Heart left ventricle (tissue), 16 donors: ENCODE data around the gene TMEM273. TPM values are rescaled to one million over a fixed set of nuclear protein-coding genes. Genes with fewer than 3 reads are reported as not detected.

Source experiments
- ATAC-seq, 4 donors: fragments of 200-7000 bp; cut with Tn5 transposase; one replicate each; pipeline ENCODE4 v1.9.1; 2020 to 2022; ENCODE audit warnings: moderate library complexity in 4 of 4, mild to moderate bottlenecking in 3 of 4, moderate number of reproducible peaks in 1 of 4
- DNase-seq, 5 donors: peaks; one replicate each; pipeline ENCODE4 v3.0.0-alpha.2; 2020
- H3K27ac ChIP-seq, 12 donors: fragments of 200-600 bp; sonication (generic) in 4 of 12; one replicate each; pipeline versions ENCODE4 v1.5.0 to v1.8.0; 2016 to 2022; ENCODE audit warnings: mild to moderate bottlenecking in 2 of 12
- H3K27me3 ChIP-seq, 9 donors: fragments of 200-600 bp; sonication (generic) in 2 of 9; one replicate each; pipeline versions ENCODE4 v1.5.1 to v1.8.0; 2016 to 2022; ENCODE audit warnings: mild to moderate bottlenecking in 3 of 9
- H3K36me3 ChIP-seq, 9 donors: fragments of 200-600 bp; sonication (generic) in 2 of 9; one replicate each; pipeline versions ENCODE4 v1.5.0 to v1.8.0; 2018 to 2022; ENCODE audit warnings: mild to moderate bottlenecking in 2 of 9
- H3K4me1 ChIP-seq, 12 donors: fragments of 200-600 bp; sonication (generic) in 4 of 12; one replicate each; pipeline versions ENCODE4 v1.5.0 to v1.8.0; 2016 to 2022; ENCODE audit warnings: mild to moderate bottlenecking in 3 of 12
- H3K4me3 ChIP-seq, 12 donors: fragments of 200-600 bp; sonication (generic) in 4 of 12; one replicate each; pipeline versions ENCODE4 v1.5.0 to v1.8.0; 2017 to 2022; ENCODE audit warnings: mild to moderate bottlenecking in 9 of 12, moderate library complexity in 4 of 12
- H3K9me3 ChIP-seq, 12 donors: fragments of 200-600 bp; sonication (generic) in 4 of 12; one replicate each; pipeline versions ENCODE4 v1.5.0 to v1.8.0; 2016 to 2022; ENCODE audit warnings: mild to moderate bottlenecking in 1 of 12
- POLR2A ChIP-seq, 2 donors: fragments of 450-650 bp; IDR thresholded peaks; one replicate each; pipeline ENCODE4 v1.6.1; 2017; ENCODE audit warnings: antibody characterized with exemption in 2 of 2, mild to moderate bottlenecking in 2 of 2, moderate library complexity in 2 of 2
- WGBS, 4 donors: extraction: QIAGEN DNeasy Blood & Tissue Kit in 2 of 4; methylation state at CpG; one replicate each; pipeline versions ENCODE4 v1.1.5 to v1.1.7; 2013 to 2018; 5-methylcytosine and 5-hydroxymethylcytosine counted together
- intact Hi-C, 10 donors: fragments of 100-400 bp; cut with DNase I; formaldehyde crosslinking; loops; one replicate each; pipeline versions ENCODE4 v1.11.1 to v1.14.2; 2022
- polyA plus RNA-seq, 2 donors: library from polyadenylated mRNA; stranded (reverse); fragments of 200-250 nt; gene quantifications; one replicate each; pipeline ENCODE4 v1.2.3, GENCODE V29; 2013
- total RNA-seq, 9 donors: library from RNA; depleted of rRNA in 2 of 9; stranded (reverse); fragments of >200 nt in 2 of 9; fragmentation: NEBNext Ultra II Directional in 3 of 9; extraction: Animal tissue kit (Norgen Biotek cat#: 25700) in 3 of 9; gene quantifications; one replicate each; pipeline versions ENCODE4 v1.1.0 to v1.2.4, GENCODE V29; 2016 to 2023
- TF ChIP-seq, protein P1 (sequence below), 12 donors: fragments of 200-600 bp; sonication (generic) in 4 of 12; IDR thresholded peaks; one replicate each; pipeline versions ENCODE4 v1.5.0 to v1.8.0; 2018 to 2022; ENCODE audit warnings: antibody characterized with exemption in 12 of 12, mild to moderate bottlenecking in 5 of 12
- donor health status: ischemic (EF 13 %, LVEDD 7.1; RV severe dilation, severe dysfunction).
- donor health status: healthy with polysubstance abuse.
- donor health status: DM: no; HTN: yes; CAD: no.
- donor health status: DM: no; HTN: no; CAD: no.
- donor health status: ischemic (EF 25% LVEDD 6.9; RV normal size, moderate dysfunction).
- donor health status: ischemic (EF 25% LVEDD 5.7; RV mildly dilated, moderate dysfunction).
- donor health status: healthy.
- donor health status: DM: yes; HTN: yes; CAD: no.
- donor health status: ischemic (EF 35%, LVEDD 5.7; RV mildly dilated, moderate dysfunction).
- donor health status: nonischemic (EF 11% LVEDD 7.7; RV severe dilation, severe dysfunction).
- donor health status: DM: yes; HTN: yes; CAD: no.
- donor health status: PGD.
- donor health status: ischemic (EF 29% LVEDD 5.4; RV normal size, mild dysfunction).
- donor health status: nonischemic (EF 23%, LVEDD 6.1; RV moderate dilation, normal function).

The TMEM273 gene
- total and polyA plus RNA-seq, 11 donors, result 7.9 to 38.7 (median 16.9) TPM

DNA sequence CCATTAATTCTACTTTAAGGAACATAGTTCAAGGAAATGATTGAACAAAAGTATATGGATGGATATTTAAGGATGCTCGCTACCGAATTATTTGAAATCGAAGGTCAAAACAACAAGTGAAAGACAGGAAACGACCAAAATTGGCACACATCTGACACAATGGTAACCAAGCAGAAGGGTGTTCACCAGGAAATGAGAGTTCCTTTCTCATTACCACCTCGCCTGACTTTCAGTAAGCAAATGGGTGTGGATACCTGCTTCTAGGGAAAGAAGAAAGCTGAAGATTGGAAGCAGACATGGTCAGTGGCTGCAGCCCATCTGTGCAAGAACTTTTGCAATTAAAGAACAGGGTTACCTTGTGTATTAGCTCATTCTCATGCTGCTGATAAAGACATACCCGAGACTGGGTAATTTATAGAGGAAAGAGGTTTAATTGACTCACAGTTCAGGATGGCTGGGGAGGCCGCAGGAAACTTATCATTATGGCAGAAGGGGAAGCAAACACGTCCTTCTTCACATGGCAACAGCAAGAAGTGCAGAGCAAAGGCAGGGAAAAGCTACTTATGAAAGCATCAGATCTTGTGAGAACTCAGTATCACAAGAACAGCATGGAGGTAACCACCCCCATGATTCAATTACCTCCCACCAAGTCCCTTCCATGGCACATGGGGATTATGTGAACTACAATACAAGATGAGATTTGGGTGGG is 6.2 kb upstream of the TMEM273 start:
- Histone ChIP-seq H3K27me3 (no peaks in the 10 kb centered on the region), H3K4me3 (no peak overlapping the region), H3K27ac (peak overlapping the region in 9 of 12 donors; percentile 26 to 62 (median 54)), H3K36me3 (no peaks in the 10 kb centered on the region), H3K9me3 (no peaks in the 10 kb centered on the region), H3K4me1 (peaks cover 0 to 33% (median 15%) of the 10 kb centered on the region in 12 donors)
- intact Hi-C loops, result no loop called here
- 57 to 70% (median 60%) methylated on average over 8 of the region's 8 CpGs for WGBS, 4 donors
- peak in 2 of 4 donors; percentile 42 to 73 for ATAC-seq
- no peak for TF ChIP-seq POLR2A (IDR thresholded peaks at IDR 0.05)
- TF ChIP-seq, protein P1, sequence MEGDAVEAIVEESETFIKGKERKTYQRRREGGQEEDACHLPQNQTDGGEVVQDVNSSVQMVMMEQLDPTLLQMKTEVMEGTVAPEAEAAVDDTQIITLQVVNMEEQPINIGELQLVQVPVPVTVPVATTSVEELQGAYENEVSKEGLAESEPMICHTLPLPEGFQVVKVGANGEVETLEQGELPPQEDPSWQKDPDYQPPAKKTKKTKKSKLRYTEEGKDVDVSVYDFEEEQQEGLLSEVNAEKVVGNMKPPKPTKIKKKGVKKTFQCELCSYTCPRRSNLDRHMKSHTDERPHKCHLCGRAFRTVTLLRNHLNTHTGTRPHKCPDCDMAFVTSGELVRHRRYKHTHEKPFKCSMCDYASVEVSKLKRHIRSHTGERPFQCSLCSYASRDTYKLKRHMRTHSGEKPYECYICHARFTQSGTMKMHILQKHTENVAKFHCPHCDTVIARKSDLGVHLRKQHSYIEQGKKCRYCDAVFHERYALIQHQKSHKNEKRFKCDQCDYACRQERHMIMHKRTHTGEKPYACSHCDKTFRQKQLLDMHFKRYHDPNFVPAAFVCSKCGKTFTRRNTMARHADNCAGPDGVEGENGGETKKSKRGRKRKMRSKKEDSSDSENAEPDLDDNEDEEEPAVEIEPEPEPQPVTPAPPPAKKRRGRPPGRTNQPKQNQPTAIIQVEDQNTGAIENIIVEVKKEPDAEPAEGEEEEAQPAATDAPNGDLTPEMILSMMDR (IDR thresholded peaks at IDR 0.05), result no peak
- DNase-seq, result no peak

DNA sequence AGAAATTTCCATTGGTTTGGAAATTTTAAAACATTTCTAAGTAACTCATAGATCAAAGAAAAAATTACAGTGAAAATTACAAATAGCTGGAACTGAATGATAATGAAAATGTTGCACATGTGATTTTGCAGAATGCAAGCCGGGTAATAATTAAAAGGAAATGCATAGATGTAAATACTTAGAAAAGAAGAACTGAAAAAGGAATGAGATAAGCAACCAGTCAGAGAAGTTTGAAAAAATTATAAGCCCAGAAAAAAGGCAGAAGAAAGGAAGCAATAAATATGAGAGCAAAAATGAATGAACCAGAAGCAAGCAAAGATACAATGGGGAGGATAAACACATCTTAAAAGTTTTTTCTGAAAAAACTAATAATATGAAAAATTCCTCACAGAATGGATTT is 3.2 kb upstream of the TMEM273 start:
- no peaks in the 10 kb centered on the region for H3K9me3 ChIP-seq
- peaks cover 0 to 62% (median 42%) of the 10 kb centered on the region in 12 donors for H3K4me1 ChIP-seq
- no peak for TF ChIP-seq POLR2A (IDR thresholded peaks at IDR 0.05)
- TF ChIP-seq, protein P1 (IDR thresholded peaks at IDR 0.05), result no peak
- ATAC-seq, result no peak
- 88 to 96% (median 94%) methylated on average over 1 of the region's 1 CpG for WGBS, 4 donors
- H3K27me3 ChIP-seq, result no peaks in the 10 kb centered on the region
- no peak for DNase-seq
- no peak overlapping the region for H3K4me3 ChIP-seq
- intact Hi-C loops, result no loop called here
- peak overlapping the region in 1 of 12 donors; percentile 88 for H3K27ac ChIP-seq
- H3K36me3 ChIP-seq, result no peaks in the 10 kb centered on the region

DNA sequence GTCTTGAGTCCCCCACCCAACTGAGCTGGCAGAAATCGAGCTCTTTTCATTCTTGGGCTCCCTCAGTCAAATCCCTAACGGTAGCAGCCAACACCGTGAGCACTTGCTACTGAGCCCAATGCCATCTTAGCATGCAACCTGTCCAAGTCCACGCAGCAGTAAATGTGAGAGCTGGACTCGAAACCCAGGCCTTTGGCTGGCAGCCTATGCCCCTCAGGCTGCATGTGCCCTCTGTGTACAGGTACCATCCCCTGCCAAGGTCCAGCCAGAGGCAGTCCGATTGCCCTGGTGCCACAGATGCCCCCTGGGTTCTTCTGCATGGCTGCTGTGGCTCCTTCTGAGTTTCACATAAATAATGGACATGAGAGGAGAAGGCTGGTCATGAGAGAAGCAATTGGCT is 1.2 kb upstream of the TMEM273 start:
- DNase-seq, result peak in 1 of 5 donors; percentile 47
- no peaks in the 10 kb centered on the region for H3K36me3 ChIP-seq
- WGBS, 4 donors, result 90 to 100% (median 93%) methylated on average over 6 of the region's 6 CpGs
- intact Hi-C loops, result loop anchor here in 4 of 10 donors (5.0 to 10.0 kb wide), 3 partner anchors 55 to 108 kb away; partner anchors contain the start of gene C10orf71 (in 2 of the 4)
- H3K4me3 ChIP-seq, result no peak overlapping the region
- ATAC-seq, result no peak
- peak overlapping the region in 7 of 12 donors; percentile 66 to 88 (median 80) for H3K27ac ChIP-seq
- peaks cover 0 to 70% (median 41%) of the 10 kb centered on the region in 12 donors for H3K4me1 ChIP-seq
- no peak for TF ChIP-seq POLR2A (IDR thresholded peaks at IDR 0.05)
- TF ChIP-seq, protein P1 (IDR thresholded peaks at IDR 0.05), result no peak
- H3K9me3 ChIP-seq, result no peaks in the 10 kb centered on the region
- no peaks in the 10 kb centered on the region for H3K27me3 ChIP-seq

DNA sequence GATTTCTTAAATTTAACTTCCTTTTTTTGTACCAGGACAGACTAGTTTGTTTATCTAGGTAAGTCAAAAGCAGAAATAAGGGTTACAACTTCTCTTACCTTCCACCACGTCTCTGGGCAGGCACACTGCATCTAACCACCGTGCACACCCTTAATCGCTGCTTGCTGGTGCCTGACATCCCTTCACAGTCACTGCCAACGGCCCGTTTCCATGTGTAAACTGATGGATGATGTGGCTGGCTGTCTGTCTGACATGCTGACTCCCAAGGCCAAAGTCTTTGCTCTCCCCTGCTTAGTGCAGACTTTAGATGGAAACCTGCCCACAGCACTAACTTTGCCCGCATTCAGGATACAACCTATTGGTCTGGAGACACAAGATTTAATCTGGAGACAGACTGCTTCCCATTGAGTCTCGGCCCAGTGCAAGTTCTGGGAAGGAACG is 1.1 kb downstream of the TMEM273 start:
- H3K27me3 ChIP-seq, result no peaks in the 10 kb centered on the region
- peak; percentile 24 to 74 (median 65) for ATAC-seq
- H3K4me1 ChIP-seq, result peaks cover 0 to 89% (median 51%) of the 10 kb centered on the region in 12 donors
- DNase-seq, result peak in 3 of 5 donors; percentile 47 to 65 (median 53)
- H3K36me3 ChIP-seq, result no peaks in the 10 kb centered on the region
- no peaks in the 10 kb centered on the region for H3K9me3 ChIP-seq
- intact Hi-C loops, result loop anchor here in 4 of 10 donors (2.0 to 10.0 kb wide), 4 partner anchors 58 to 112 kb away; partner anchors contain the start of gene C10orf71 (in 3 of the 4)
- 37 to 49% (median 42%) methylated on average over 8 of the region's 8 CpGs for WGBS, 4 donors
- peak overlapping the region in 10 of 12 donors; percentile 12 to 61 (median 50) for H3K4me3 ChIP-seq
- TF ChIP-seq POLR2A (IDR thresholded peaks at IDR 0.05), result no peak
- TF ChIP-seq, protein P1 (IDR thresholded peaks at IDR 0.05), result no peak
- H3K27ac ChIP-seq, result peak overlapping the region in 11 of 12 donors; percentile 60 to 88 (median 80)
